ENCODE results near the gene CHCHD6.

CHCHD6 gene

GRCh38 chr3:126731044-126731443 lies 27.0 kb downstream of the CHCHD6 start:
- Histone ChIP-seq H3K4me1 (ENCODE audit: insufficient read depth, low read length) (no peaks in the 10 kb centered on the region), H3K36me3 (ENCODE audit: insufficient read depth, low read length) (no peaks in the 10 kb centered on the region; the same call in 1 of the 2 replicates), H3K9ac (ENCODE audit: low read depth, low read length) (no peak overlapping the region), H3K9me3 (ENCODE audit: control insufficient read depth, insufficient read depth, low read length) (no peaks in the 10 kb centered on the region; the same call in 1 of the 2 replicates)

DNA sequence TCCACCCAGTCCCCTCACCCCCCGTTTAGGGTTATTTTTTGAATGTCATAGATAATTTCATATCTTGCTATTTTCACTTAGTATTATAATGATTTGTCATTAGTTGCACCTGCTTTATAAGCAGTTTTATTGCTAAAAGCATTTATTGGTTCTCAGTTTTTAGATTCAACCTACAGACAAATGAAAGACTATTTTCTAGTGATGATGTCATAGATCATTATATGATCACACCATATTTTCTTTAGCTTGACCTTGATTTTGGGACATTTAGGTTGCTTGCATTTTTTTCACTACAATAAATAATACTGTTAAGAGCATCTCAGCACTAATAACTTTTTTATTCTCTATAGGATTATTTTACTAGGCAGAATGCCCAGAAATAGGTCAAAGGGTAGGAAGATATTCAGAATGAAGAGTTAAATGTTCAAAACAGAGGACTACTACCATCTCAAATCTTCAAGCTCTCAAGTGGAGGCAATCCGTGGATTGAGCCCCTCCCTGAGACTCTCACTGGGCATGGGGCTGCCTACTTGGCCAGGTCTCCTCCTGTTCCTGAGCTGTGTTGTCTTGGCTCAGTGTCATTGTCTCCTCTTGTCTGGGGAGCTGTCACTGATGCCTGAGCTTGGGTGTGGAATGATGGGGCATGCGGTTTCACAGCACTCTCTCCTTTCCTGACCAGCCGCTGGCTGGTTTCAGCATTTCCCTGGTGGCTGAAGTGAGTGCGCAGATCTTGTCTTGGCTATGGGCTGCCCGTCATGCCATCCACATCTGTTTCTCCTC lies 28.4 kb downstream of the CHCHD6 start:
- no peak overlapping the region for H3K9ac ChIP-seq (ENCODE audit: low read depth, low read length)
- H3K9me3 ChIP-seq (ENCODE audit: control insufficient read depth, insufficient read depth, low read length) = no peaks in the 10 kb centered on the region
- no peaks in the 10 kb centered on the region for H3K4me1 ChIP-seq (ENCODE audit: insufficient read depth, low read length)
- no peaks in the 10 kb centered on the region; the same call in 1 of the 2 replicates for H3K36me3 ChIP-seq (ENCODE audit: insufficient read depth, low read length)

- Histone ChIP-seq H3K9me3 (ENCODE audit: control insufficient read depth, insufficient read depth, low read length) (no peaks in the 10 kb centered on the region), H3K36me3 (ENCODE audit: insufficient read depth, low read length) (no peaks in the 10 kb centered on the region; the same call in 1 of the 2 replicates), H3K9ac (ENCODE audit: low read depth, low read length) (no peak overlapping the region), H3K4me1 (ENCODE audit: insufficient read depth, low read length) (no peaks in the 10 kb centered on the region)
Measured at GRCh38 chr3:126733061-126733430, 29.0 kb downstream of the CHCHD6 start.

GRCh38 chr3:126734106-126734723 lies 30.2 kb downstream of the CHCHD6 start:
- H3K9me3 ChIP-seq (ENCODE audit: control insufficient read depth, insufficient read depth, low read length) = peaks cover 4% of the 10 kb centered on the region; the same call in 1 of the 2 replicates
- H3K9ac ChIP-seq (ENCODE audit: low read depth, low read length) = no peak overlapping the region
- no peaks in the 10 kb centered on the region for H3K4me1 ChIP-seq (ENCODE audit: insufficient read depth, low read length)
- H3K36me3 ChIP-seq (ENCODE audit: insufficient read depth, low read length) = no peaks in the 10 kb centered on the region; the same call in 1 of the 2 replicates

DNA sequence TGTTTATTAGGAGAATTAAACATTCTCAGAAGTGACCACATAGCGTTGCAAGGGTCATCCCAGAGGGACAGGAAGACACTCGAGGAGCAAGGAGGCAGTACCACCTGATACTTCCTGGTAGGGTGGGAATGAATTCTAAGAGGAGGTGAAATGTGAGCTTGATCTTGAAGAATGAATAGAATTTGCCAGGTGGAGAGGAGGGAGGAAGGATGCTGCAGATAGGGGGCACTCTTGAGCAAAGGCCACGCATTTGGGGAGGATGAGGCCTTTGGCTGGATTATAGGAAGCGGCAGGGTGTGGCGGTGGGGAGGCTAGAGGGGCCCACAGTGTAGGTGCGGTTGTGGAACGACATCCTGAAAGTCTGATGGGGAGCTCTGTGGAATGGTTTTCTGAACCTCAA lies 33.5 kb downstream of the CHCHD6 start:
- peaks cover 2% of the 10 kb centered on the region; the same call in 1 of the 2 replicates for H3K36me3 ChIP-seq (ENCODE audit: insufficient read depth, low read length)
- H3K9me3 ChIP-seq (ENCODE audit: control insufficient read depth, insufficient read depth, low read length) = peaks cover 6% of the 10 kb centered on the region; the same call in 1 of the 2 replicates
- no peak overlapping the region for H3K9ac ChIP-seq (ENCODE audit: low read depth, low read length)

GRCh38 chr3:126742057-126742456 lies 38.0 kb downstream of the CHCHD6 start:
- H3K9ac ChIP-seq (ENCODE audit: low read depth, low read length) = no peak overlapping the region
- H3K9me3 ChIP-seq (ENCODE audit: control insufficient read depth, insufficient read depth, low read length) = peaks cover 6% of the 10 kb centered on the region; the same call in 1 of the 2 replicates
- 0 out of 2 replicates have a peak, but pooled peaks cover 3% of the 10 kb centered on the region for H3K36me3 ChIP-seq (ENCODE audit: insufficient read depth, low read length)
- H3K4me1 ChIP-seq (ENCODE audit: insufficient read depth, low read length) = peaks cover 8% of the 10 kb centered on the region; the same call in 1 of the 2 replicates

More for the DNA sequence above, 33.5 kb downstream of the CHCHD6 start:
- no peaks in the 10 kb centered on the region for H3K4me1 ChIP-seq (ENCODE audit: insufficient read depth, low read length)

- Histone ChIP-seq H3K4me1 (ENCODE audit: insufficient read depth, low read length) (peaks cover 10% of the 10 kb centered on the region; the same call in 1 of the 2 replicates), H3K36me3 (ENCODE audit: insufficient read depth, low read length) (0 out of 2 replicates have a peak, but pooled peaks cover 5% of the 10 kb centered on the region), H3K9me3 (ENCODE audit: control insufficient read depth, insufficient read depth, low read length) (peaks cover 6% of the 10 kb centered on the region; the same call in 1 of the 2 replicates), H3K9ac (ENCODE audit: low read depth, low read length) (no peak overlapping the region)
Measured at GRCh38 chr3:126743350-126743749, 39.3 kb downstream of the CHCHD6 start.

- Histone ChIP-seq H3K9me3 (ENCODE audit: control insufficient read depth, insufficient read depth, low read length) (peaks cover 6% of the 10 kb centered on the region; the same call in 1 of the 2 replicates), H3K9ac (ENCODE audit: low read depth, low read length) (no peak overlapping the region), H3K4me1 (ENCODE audit: insufficient read depth, low read length) (peaks cover 10% of the 10 kb centered on the region; the same call in 1 of the 2 replicates), H3K36me3 (ENCODE audit: insufficient read depth, low read length) (0 out of 2 replicates have a peak, but pooled peaks cover 5% of the 10 kb centered on the region)
Measured at GRCh38 chr3:126743781-126744180, 39.7 kb downstream of the CHCHD6 start.

DNA sequence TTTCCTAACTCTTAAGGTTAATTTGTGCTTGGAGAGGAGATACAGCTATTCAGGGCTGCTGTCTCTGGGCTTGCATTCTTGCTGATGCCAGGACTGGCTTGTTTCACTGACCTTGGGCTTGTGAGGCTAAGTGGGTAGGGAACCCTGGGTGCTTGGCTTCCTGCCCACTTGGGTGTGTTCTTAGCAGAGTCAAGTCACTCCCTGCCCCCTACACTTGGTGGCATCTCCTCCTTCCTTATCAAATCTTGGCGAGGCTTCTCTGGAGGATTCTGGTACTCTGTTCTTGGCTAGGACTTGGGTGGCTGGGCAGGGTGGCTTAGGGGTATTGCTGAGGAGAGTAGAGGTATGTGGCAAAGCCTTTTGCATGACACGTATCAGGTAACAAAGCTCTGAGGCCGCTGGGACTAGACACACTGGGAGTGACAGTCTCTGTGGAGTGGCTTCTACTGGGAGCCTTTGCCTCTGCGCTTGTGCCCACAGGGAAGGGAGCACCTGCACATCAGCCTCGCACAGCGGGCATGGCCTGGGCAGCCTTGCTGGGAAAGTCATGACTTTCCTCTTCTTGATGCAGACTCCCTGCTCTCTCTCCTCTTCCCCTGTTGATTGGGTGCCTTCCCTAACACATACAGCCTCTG lies 41.8 kb downstream of the CHCHD6 start:
- H3K36me3 ChIP-seq (ENCODE audit: insufficient read depth, low read length) = 0 out of 2 replicates have a peak, but pooled peaks cover 5% of the 10 kb centered on the region
- H3K4me1 ChIP-seq (ENCODE audit: insufficient read depth, low read length) = peaks cover 18% of the 10 kb centered on the region
- no peaks in the 10 kb centered on the region for H3K9me3 ChIP-seq (ENCODE audit: control insufficient read depth, insufficient read depth, low read length)
- H3K9ac ChIP-seq (ENCODE audit: low read depth, low read length) = no peak overlapping the region

DNA sequence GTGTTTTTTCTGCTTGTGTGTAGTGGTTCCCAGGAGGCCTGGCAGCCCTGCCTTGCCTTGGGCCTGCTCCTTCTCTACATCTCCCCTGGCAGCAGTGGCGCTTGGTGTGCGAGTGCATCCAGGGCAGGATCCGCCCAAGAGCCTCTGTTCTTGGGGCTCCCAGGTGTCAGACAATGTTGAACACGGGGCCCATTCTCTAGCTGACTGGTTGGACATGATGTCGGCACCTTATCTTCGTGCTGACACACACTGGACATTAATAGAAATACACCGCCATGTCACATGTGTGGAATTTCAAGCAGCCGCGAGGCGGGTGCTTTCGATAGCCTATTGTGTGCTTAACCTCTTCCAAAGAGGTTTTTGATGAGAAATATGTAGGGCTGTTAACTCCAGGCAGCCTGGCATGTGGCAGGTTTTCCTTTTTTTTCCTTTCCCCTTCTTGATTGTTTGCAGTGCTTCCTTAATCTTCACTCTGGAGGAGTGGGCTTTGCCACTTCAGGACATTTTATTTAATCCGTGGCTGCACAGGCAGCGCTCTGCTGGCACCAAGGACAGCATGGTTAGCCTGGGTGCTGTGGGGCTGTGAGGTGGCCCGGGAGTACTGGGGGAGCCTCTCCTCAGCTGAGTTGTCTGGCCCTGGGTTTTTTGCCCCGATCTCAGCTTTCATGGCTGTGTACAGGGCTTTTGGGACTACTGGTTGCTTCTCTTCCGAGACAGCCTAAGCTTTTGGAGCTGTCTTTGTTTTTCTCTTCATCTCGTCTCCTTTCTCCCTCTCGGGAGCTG lies 42.5 kb downstream of the CHCHD6 start:
- H3K4me1 ChIP-seq (ENCODE audit: insufficient read depth, low read length) = peaks cover 21% of the 10 kb centered on the region
- no peaks in the 10 kb centered on the region for H3K9me3 ChIP-seq (ENCODE audit: control insufficient read depth, insufficient read depth, low read length)
- no peak overlapping the region for H3K9ac ChIP-seq (ENCODE audit: low read depth, low read length)
- H3K36me3 ChIP-seq (ENCODE audit: insufficient read depth, low read length) = 0 out of 2 replicates have a peak, but pooled peaks cover 5% of the 10 kb centered on the region

- no peak overlapping the region for H3K9ac ChIP-seq (ENCODE audit: low read depth, low read length)
- H3K4me1 ChIP-seq (ENCODE audit: insufficient read depth, low read length) = peaks cover 31% of the 10 kb centered on the region
- H3K36me3 ChIP-seq (ENCODE audit: insufficient read depth, low read length) = 0 out of 2 replicates have a peak, but pooled peaks cover 3% of the 10 kb centered on the region
- no peaks in the 10 kb centered on the region for H3K9me3 ChIP-seq (ENCODE audit: control insufficient read depth, insufficient read depth, low read length)
Measured at GRCh38 chr3:126747768-126748167, 43.7 kb downstream of the CHCHD6 start.

- Histone ChIP-seq H3K36me3 (ENCODE audit: insufficient read depth, low read length) (0 out of 2 replicates have a peak, but pooled peaks cover 3% of the 10 kb centered on the region), H3K9me3 (ENCODE audit: control insufficient read depth, insufficient read depth, low read length) (no peaks in the 10 kb centered on the region), H3K4me1 (ENCODE audit: insufficient read depth, low read length) (peaks cover 43% of the 10 kb centered on the region), H3K9ac (ENCODE audit: low read depth, low read length) (no peak overlapping the region)
Measured at GRCh38 chr3:126748701-126749546, 44.9 kb downstream of the CHCHD6 start.

GRCh38 chr3:126749547-126749875 lies 45.5 kb downstream of the CHCHD6 start:
- Histone ChIP-seq H3K36me3 (ENCODE audit: insufficient read depth, low read length) (0 out of 2 replicates have a peak, but pooled peaks cover 3% of the 10 kb centered on the region), H3K9ac (ENCODE audit: low read depth, low read length) (no peak overlapping the region), H3K4me1 (ENCODE audit: insufficient read depth, low read length) (peaks cover 43% of the 10 kb centered on the region), H3K9me3 (ENCODE audit: control insufficient read depth, insufficient read depth, low read length) (no peaks in the 10 kb centered on the region)
